Measurements from ENCODE around the gene FERMT2.

DNA sequence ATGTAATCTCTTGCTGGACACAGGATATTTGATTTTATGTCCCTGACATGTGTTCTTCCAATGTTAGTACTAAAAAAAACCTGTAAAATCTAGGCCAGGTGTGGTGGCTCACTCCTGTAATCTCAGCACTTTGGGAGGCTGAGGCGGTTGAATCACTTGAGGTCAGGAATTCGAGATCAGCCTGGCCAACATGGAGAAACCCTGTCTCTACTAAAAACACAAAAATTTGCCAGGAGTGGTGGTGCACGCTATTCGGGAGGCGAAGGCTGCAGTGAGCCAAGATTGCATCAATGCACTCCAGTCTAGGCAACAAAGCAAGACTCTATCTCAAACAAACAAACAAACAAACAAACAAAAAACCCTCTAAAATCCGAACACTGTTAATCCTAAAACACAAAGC, 68.0 kb downstream of the FERMT2 start:
- TF ChIP-seq, protein P1, sequence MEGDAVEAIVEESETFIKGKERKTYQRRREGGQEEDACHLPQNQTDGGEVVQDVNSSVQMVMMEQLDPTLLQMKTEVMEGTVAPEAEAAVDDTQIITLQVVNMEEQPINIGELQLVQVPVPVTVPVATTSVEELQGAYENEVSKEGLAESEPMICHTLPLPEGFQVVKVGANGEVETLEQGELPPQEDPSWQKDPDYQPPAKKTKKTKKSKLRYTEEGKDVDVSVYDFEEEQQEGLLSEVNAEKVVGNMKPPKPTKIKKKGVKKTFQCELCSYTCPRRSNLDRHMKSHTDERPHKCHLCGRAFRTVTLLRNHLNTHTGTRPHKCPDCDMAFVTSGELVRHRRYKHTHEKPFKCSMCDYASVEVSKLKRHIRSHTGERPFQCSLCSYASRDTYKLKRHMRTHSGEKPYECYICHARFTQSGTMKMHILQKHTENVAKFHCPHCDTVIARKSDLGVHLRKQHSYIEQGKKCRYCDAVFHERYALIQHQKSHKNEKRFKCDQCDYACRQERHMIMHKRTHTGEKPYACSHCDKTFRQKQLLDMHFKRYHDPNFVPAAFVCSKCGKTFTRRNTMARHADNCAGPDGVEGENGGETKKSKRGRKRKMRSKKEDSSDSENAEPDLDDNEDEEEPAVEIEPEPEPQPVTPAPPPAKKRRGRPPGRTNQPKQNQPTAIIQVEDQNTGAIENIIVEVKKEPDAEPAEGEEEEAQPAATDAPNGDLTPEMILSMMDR (IDR thresholded peaks at IDR 0.05; ENCODE audit: insufficient read depth, low read depth, low read length): no peak
- no peak for TF ChIP-seq EZH2 (IDR thresholded peaks at IDR 0.05; ENCODE audit: insufficient read depth, low read length)
